ENCODE results near the gene RGS14. TPM values are rescaled to one million over a fixed set of nuclear protein-coding genes. Genes with fewer than 3 reads are reported as not detected.
"Not testable (repeated sequence)": the region's sequence is repeated elsewhere in the genome, so short reads cannot be mapped to it uniquely, and the experiment has no call there.

RGS14 gene
- total RNA-seq, 2 donors from 2014 or later = 45.5 to 102 TPM

- no peak for ATAC-seq (replicated peaks)
- Mint-ChIP-seq H3K27me3 (no peaks in the 10 kb centered on the region), H3K4me1 (peaks cover 13% of the 10 kb centered on the region), H3K36me3 (ENCODE audit: low read depth) (peaks cover 90% of the 10 kb centered on the region), H3K27ac (no peak overlapping the region), H3K4me3 (no peak overlapping the region), H3K9me3 (no peaks in the 10 kb centered on the region)
Observed at GRCh38 chr5:177334781-177335700, 22.7 kb upstream of the RGS14 start.

GRCh38 chr5:177335701-177336065, 22.0 kb upstream of the RGS14 start:
- Mint-ChIP-seq H3K9me3 (no peaks in the 10 kb centered on the region), H3K4me1 (peaks cover 14% of the 10 kb centered on the region), H3K36me3 (ENCODE audit: low read depth) (peaks cover 88% of the 10 kb centered on the region), H3K27ac (peak overlapping the region; percentile 44), H3K27me3 (no peaks in the 10 kb centered on the region), H3K4me3 (no peak overlapping the region)
- ATAC-seq (replicated peaks) = no peak

GRCh38 chr5:177336112-177336511, 21.6 kb upstream of the RGS14 start:
- Mint-ChIP-seq H3K27me3 (no peaks in the 10 kb centered on the region), H3K36me3 (ENCODE audit: low read depth) (peaks cover 88% of the 10 kb centered on the region), H3K4me3 (no peak overlapping the region), H3K4me1 (peaks cover 14% of the 10 kb centered on the region), H3K9me3 (no peaks in the 10 kb centered on the region), H3K27ac (peak overlapping the region; percentile 44)
- peak; percentile 44 for ATAC-seq (replicated peaks)

DNA sequence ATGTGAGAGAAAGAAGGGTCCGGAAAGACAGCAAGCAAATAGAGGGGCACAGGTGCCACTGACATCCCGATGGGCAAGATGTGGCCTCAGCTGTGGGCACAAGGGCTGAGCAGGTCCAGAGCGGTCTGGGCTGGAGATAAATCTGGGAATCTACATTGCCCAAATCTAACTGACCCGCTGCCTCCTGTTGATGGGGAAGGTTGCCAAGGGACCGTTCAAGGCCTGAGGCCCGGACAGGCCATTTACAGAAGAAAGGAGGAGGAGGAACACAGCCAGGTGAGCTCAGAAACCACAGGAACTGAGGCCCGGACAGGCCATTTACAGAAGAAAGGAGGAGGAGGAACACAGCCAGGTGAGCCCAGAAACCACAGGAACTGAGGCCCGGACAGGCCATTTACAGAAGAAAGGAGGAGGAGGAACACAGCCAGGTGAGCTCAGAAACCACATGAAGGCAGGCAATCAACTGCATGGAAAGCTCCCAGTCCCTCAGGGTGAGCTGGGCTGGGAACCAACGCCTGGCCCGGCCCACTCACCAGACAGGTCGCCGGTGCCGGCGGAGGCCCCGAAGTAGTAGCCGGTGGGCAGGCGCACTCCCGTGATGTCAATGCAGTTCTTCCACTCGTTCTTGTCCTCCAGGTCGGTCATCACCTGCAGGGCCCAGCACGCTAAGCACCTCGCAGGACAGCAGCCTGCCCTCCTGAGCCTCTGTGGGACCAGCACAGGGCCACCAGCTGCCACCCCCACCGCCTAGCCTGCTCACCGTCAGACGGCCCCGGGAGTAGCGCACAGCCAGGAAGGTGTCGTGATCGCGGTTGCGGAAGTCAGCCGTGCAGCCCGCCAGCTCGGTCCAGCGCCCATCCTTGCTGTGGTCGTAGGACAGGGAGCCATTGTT, 20.9 kb upstream of the RGS14 start:
- no peaks in the 10 kb centered on the region for H3K27me3 Mint-ChIP-seq
- H3K4me1 Mint-ChIP-seq = peaks cover 14% of the 10 kb centered on the region
- H3K36me3 Mint-ChIP-seq (ENCODE audit: low read depth) = peaks cover 88% of the 10 kb centered on the region
- no peak overlapping the region for H3K4me3 Mint-ChIP-seq
- H3K9me3 Mint-ChIP-seq = no peaks in the 10 kb centered on the region
- peak overlapping the region; percentile 44 for H3K27ac Mint-ChIP-seq
- no peak for ATAC-seq (replicated peaks)

GRCh38 chr5:177338251-177339106, 19.2 kb upstream of the RGS14 start:
- no peak overlapping the region for H3K27ac Mint-ChIP-seq
- peaks cover 14% of the 10 kb centered on the region for H3K4me1 Mint-ChIP-seq
- H3K4me3 Mint-ChIP-seq = no peak overlapping the region
- peaks cover 91% of the 10 kb centered on the region for H3K36me3 Mint-ChIP-seq (ENCODE audit: low read depth)
- H3K9me3 Mint-ChIP-seq = no peaks in the 10 kb centered on the region
- H3K27me3 Mint-ChIP-seq = no peaks in the 10 kb centered on the region
- ATAC-seq (replicated peaks) = no peak

DNA sequence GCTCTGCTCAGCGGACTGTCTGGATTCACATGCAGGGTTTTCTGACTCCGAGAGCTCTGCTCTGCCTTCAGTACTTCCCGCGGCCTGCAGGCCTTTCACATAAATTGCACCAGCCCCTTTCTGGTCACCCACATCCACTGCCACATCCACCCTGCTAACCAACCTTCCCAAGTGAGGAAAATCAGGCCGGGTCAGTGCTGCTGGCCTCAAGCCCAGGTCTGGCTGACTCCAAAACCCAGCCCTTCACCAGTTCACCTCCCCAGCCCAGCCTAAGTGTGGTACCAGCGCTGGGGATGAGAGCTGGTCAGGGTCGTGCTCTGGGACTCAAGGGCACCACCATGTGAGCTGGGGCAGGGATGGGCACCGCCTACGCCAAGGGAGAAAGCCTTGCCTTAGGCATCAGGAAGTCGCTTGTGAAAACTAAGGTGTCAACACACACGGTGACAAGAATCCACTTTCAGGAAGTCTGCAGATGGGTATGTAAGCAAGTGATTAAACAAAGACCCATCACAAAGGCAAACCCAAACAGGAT, 18.6 kb upstream of the RGS14 start:
- H3K9me3 Mint-ChIP-seq = no peaks in the 10 kb centered on the region
- no peaks in the 10 kb centered on the region for H3K27me3 Mint-ChIP-seq
- H3K4me3 Mint-ChIP-seq = peak overlapping the region; percentile 23
- H3K27ac Mint-ChIP-seq = peak overlapping the region; percentile 42
- ATAC-seq (replicated peaks) = no peak
- peaks cover 14% of the 10 kb centered on the region for H3K4me1 Mint-ChIP-seq
- H3K36me3 Mint-ChIP-seq (ENCODE audit: low read depth) = peaks cover 89% of the 10 kb centered on the region

GRCh38 chr5:177343000-177343399, 14.7 kb upstream of the RGS14 start:
- not testable (repeated sequence) for ATAC-seq (replicated peaks); H3K27ac Mint-ChIP-seq; H3K27me3 Mint-ChIP-seq; H3K9me3 Mint-ChIP-seq; H3K4me3 Mint-ChIP-seq
- peaks cover 88% of the 10 kb centered on the region for H3K36me3 Mint-ChIP-seq (ENCODE audit: low read depth)
- peaks cover 15% of the 10 kb centered on the region for H3K4me1 Mint-ChIP-seq

GRCh38 chr5:177343777-177344176, 13.9 kb upstream of the RGS14 start:
- H3K27ac Mint-ChIP-seq = no peak overlapping the region
- H3K4me1 Mint-ChIP-seq = peaks cover 15% of the 10 kb centered on the region
- H3K27me3 Mint-ChIP-seq = no peaks in the 10 kb centered on the region
- no peaks in the 10 kb centered on the region for H3K9me3 Mint-ChIP-seq
- ATAC-seq (replicated peaks) = no peak
- no peak overlapping the region for H3K4me3 Mint-ChIP-seq
- H3K36me3 Mint-ChIP-seq (ENCODE audit: low read depth) = peaks cover 92% of the 10 kb centered on the region

DNA sequence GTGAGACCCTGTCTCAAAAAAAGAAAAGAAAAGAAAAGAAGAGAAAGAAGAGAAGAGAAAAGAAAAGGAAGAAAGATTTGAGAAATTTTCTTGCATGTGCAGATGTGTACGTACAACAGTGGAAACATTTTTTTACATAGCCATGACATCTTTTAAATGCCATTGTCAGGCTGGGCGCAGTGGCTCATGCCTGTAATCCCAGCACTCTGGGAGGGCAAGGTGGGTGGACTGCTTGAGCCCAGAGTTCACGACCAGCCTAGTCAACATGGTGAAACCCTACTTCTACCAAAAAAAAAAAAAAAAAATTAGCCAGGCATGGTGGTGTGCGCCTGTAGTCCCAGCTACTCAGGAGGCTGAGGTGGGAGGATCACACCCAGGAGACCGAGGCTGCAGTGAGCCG, 12.8 kb upstream of the RGS14 start:
- Mint-ChIP-seq H3K27ac (no peak overlapping the region), H3K36me3 (ENCODE audit: low read depth) (peaks cover 92% of the 10 kb centered on the region), H3K4me3 (no peak overlapping the region), H3K4me1 (peaks cover 19% of the 10 kb centered on the region), H3K27me3 (no peaks in the 10 kb centered on the region), H3K9me3 (no peaks in the 10 kb centered on the region)
- no peak for ATAC-seq (replicated peaks)

DNA sequence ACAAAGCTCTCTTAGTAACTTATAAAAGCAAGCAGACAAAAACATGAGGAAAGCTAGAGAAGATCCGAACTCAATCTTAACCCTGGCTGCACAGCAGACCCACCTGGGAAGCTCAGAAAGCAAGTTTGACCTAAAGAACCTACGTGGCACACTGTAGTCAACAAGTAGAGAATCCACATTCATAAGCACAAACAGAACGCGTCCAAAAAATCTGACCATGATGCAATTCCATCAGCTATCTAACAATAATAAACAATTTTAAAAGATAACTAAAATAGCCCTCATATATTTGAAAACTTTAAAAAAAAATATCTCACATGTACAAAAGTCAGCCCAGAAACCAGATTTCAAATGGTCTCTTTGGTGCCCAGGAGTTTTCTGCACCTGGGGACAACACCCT, 10.9 kb upstream of the RGS14 start:
- no peaks in the 10 kb centered on the region for H3K27me3 Mint-ChIP-seq
- H3K36me3 Mint-ChIP-seq (ENCODE audit: low read depth) = peaks cover 83% of the 10 kb centered on the region
- H3K4me3 Mint-ChIP-seq = peak overlapping the region; percentile 45
- peaks cover 25% of the 10 kb centered on the region for H3K4me1 Mint-ChIP-seq
- H3K9me3 Mint-ChIP-seq = no peaks in the 10 kb centered on the region
- H3K27ac Mint-ChIP-seq = peak overlapping the region; percentile 36
- ATAC-seq (replicated peaks) = no peak

DNA sequence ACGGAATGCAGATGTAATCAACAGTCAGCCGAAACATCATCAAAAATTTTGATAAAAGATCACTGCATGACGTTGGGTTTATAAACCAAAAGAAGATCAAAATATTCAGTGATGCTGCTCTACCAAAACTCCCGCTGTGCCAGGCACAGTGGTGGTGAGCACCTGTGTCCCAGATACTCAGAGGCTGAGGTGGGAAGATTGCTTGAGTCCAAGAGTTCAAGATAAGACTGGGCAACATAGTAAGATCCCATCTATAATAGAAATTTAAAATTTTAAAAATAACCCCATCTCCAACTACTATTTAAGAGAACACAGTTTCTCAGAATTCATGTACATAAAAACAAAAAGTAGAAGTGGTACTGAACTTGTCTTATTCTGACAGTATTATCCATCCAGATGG, 10.0 kb upstream of the RGS14 start:
- H3K9me3 Mint-ChIP-seq = no peaks in the 10 kb centered on the region
- no peaks in the 10 kb centered on the region for H3K27me3 Mint-ChIP-seq
- H3K27ac Mint-ChIP-seq = peak overlapping the region; percentile 36
- peaks cover 74% of the 10 kb centered on the region for H3K36me3 Mint-ChIP-seq (ENCODE audit: low read depth)
- no peak for ATAC-seq (replicated peaks)
- H3K4me1 Mint-ChIP-seq = peaks cover 25% of the 10 kb centered on the region
- H3K4me3 Mint-ChIP-seq = peak overlapping the region; percentile 45

GRCh38 chr5:177349362-177349647, 8.4 kb upstream of the RGS14 start:
- Mint-ChIP-seq H3K4me3 (peak overlapping the region; percentile 91), H3K27ac (peak overlapping the region; percentile 99), H3K4me1 (peaks cover 28% of the 10 kb centered on the region), H3K27me3 (no peaks in the 10 kb centered on the region), H3K36me3 (ENCODE audit: low read depth) (peaks cover 63% of the 10 kb centered on the region), H3K9me3 (no peaks in the 10 kb centered on the region)
- no peak for ATAC-seq (replicated peaks)

DNA sequence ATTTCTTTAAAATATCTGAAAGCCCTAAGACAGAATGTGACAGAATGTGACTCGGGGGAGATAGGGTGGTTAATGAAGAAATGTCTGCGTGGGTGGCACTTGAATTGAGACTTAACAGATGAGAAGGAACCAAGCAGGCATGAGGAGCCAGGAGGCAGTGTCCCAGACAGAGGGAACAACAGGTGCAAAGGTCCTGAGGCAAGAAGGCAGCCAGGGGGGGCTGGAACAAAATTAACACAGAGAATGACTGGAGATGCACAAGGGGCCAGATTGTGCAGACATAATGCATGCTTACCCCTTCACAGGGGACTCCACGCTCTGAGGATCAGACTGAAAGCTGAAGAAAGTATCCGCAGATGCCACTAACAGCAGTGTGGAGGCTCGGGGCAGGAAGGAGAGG, 8.0 kb upstream of the RGS14 start:
- H3K9me3 Mint-ChIP-seq = no peaks in the 10 kb centered on the region
- peak overlapping the region; percentile 99 for H3K27ac Mint-ChIP-seq
- peaks cover 58% of the 10 kb centered on the region for H3K36me3 Mint-ChIP-seq (ENCODE audit: low read depth)
- H3K4me3 Mint-ChIP-seq = peak overlapping the region; percentile 91
- H3K27me3 Mint-ChIP-seq = no peaks in the 10 kb centered on the region
- H3K4me1 Mint-ChIP-seq = peaks cover 33% of the 10 kb centered on the region
- no peak for ATAC-seq (replicated peaks)

Data from activated T-helper 17 cell treated with anti-CD3 and anti-CD28 coated beads, Interleukin-2, amount 50 U/mL, for 72 hours (primary cell).